ENCODE measurements around the gene FOXJ3. TPM values are rescaled to one million over a fixed set of nuclear protein-coding genes. Genes with fewer than 3 reads are reported as not detected.

Gene FOXJ3
- total RNA-seq: 37.3 and 41.8 TPM in 2 replicates

- peak within 1 kb of the TSS; percentile 95 for H3K4me3 ChIP-seq (ENCODE audit: insufficient read depth, low read length)
- H3K4me2 ChIP-seq (ENCODE audit: insufficient read depth, low read length): peak within 1 kb of the TSS; percentile 85
- H3K27me3 ChIP-seq (ENCODE audit: insufficient read depth, low read length): no peaks in the 10 kb centered on the region
- peak within 1 kb of the TSS; percentile 97 for H2AFZ ChIP-seq (ENCODE audit: low read length)
- TF ChIP-seq CTCF (IDR thresholded peaks at IDR 0.05; ENCODE audit: extremely low read depth, low read depth, low read length): no peak
- peak within 1 kb of the TSS; percentile 82 for H3K27ac ChIP-seq (ENCODE audit: low read depth, low read length)
- DNase-seq (ENCODE audit: insufficient read length, low spot score, missing footprints): peak; percentile 97
- no peaks in the 10 kb centered on the region for H3K9me3 ChIP-seq (ENCODE audit: low read depth, low read length)
- no peaks in the 10 kb centered on the region for H3K36me3 ChIP-seq (ENCODE audit: insufficient read depth, low read length)
- H3K4me1 ChIP-seq (ENCODE audit: insufficient read depth, low read length): peaks cover 19% of the 10 kb centered on the region
- H3K79me2 ChIP-seq (ENCODE audit: insufficient read depth, low read length): peaks cover 48% of the 10 kb centered on the region
- H4K20me1 ChIP-seq (ENCODE audit: insufficient read depth, low read length): peaks cover 36% of the 10 kb centered on the region
Measured at GRCh38 chr1:42335050-42335808, at the start of gene FOXJ3. TSS of gene FOXJ3 (minus strand) at chr1:42335235. CDS start at chr1:42311093, 24,142 bp downstream.

- no peak for DNase-seq (ENCODE audit: insufficient read length, low spot score, missing footprints)
- H2AFZ ChIP-seq (ENCODE audit: low read length): no peak overlapping the region
- H3K4me3 ChIP-seq (ENCODE audit: insufficient read depth, low read length): no peak overlapping the region
- no peaks in the 10 kb centered on the region for H3K79me2 ChIP-seq (ENCODE audit: insufficient read depth, low read length)
- H3K4me2 ChIP-seq (ENCODE audit: insufficient read depth, low read length): peak overlapping the region; percentile 28
- H3K27ac ChIP-seq (ENCODE audit: low read depth, low read length): no peak overlapping the region
- H3K36me3 ChIP-seq (ENCODE audit: insufficient read depth, low read length): no peaks in the 10 kb centered on the region
- H3K4me1 ChIP-seq (ENCODE audit: insufficient read depth, low read length): no peaks in the 10 kb centered on the region
- H4K20me1 ChIP-seq (ENCODE audit: insufficient read depth, low read length): no peaks in the 10 kb centered on the region
- H3K9me3 ChIP-seq (ENCODE audit: low read depth, low read length): no peaks in the 10 kb centered on the region
- no peak for TF ChIP-seq CTCF (IDR thresholded peaks at IDR 0.05; ENCODE audit: extremely low read depth, low read depth, low read length)
- H3K27me3 ChIP-seq (ENCODE audit: insufficient read depth, low read length): peaks cover 39% of the 10 kb centered on the region
Measured at GRCh38 chr1:42381280-42381673, 46.2 kb upstream of the FOXJ3 start.

GRCh38 chr1:42380586-42381279 is 45.7 kb upstream of the FOXJ3 start, which contains the start of gene RIMKLA:
TSS of gene RIMKLA (plus strand) at chr1:42380792. CDS start at chr1:42380935, 143 bp downstream.
- H3K27ac ChIP-seq (ENCODE audit: low read depth, low read length): no peak within 1 kb of the TSS
- peak within 1 kb of the TSS; percentile 40 for H3K4me3 ChIP-seq (ENCODE audit: insufficient read depth, low read length)
- no peaks in the 10 kb centered on the region for H3K4me1 ChIP-seq (ENCODE audit: insufficient read depth, low read length)
- no peaks in the 10 kb centered on the region for H4K20me1 ChIP-seq (ENCODE audit: insufficient read depth, low read length)
- no peak within 1 kb of the TSS for H2AFZ ChIP-seq (ENCODE audit: low read length)
- H3K4me2 ChIP-seq (ENCODE audit: insufficient read depth, low read length): peak within 1 kb of the TSS; percentile 43
- H3K9me3 ChIP-seq (ENCODE audit: low read depth, low read length): no peaks in the 10 kb centered on the region
- TF ChIP-seq CTCF (IDR thresholded peaks at IDR 0.05; ENCODE audit: extremely low read depth, low read depth, low read length): no peak
- DNase-seq (ENCODE audit: insufficient read length, low spot score, missing footprints): peak; percentile 95
- no peaks in the 10 kb centered on the region for H3K79me2 ChIP-seq (ENCODE audit: insufficient read depth, low read length)
- H3K27me3 ChIP-seq (ENCODE audit: insufficient read depth, low read length): peaks cover 39% of the 10 kb centered on the region
- no peaks in the 10 kb centered on the region for H3K36me3 ChIP-seq (ENCODE audit: insufficient read depth, low read length)

Measured in osteoblast (primary cell).